ENCODE measurements around the gene NEK11.

The NEK11 gene

DNA sequence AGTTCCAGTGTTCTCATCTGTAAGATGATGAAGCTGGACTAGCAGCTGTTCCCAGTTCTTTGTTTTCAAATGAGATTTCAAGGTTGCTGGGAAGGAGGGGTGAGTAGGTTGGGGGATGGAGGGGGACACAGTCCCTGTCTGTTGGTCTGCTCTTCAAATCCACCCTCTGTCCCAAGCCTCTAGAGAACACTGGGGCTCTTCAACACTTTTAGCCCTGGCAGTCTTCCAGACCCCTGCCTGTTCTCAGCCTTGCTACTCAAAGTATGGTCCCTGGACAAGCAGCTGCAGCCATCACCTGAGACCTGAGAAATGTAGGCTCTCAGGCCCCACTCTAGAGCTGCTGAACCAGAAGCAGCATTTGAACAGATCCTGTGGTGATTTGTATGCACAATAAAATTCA is 41.3 kb downstream of the NEK11 start:
- H3K27ac Mint-ChIP-seq: no peak overlapping the region
- H3K4me1 Mint-ChIP-seq (ENCODE audit: low read depth): peaks cover 23% of the 10 kb centered on the region
- no peaks in the 10 kb centered on the region for H3K9me3 Mint-ChIP-seq
- no peaks in the 10 kb centered on the region for H3K27me3 Mint-ChIP-seq (ENCODE audit: low read depth)
- no peak for DNase-seq (ENCODE audit: low spot score)
- peaks cover 2% of the 10 kb centered on the region for H3K36me3 Mint-ChIP-seq (ENCODE audit: low read depth)
- no peak overlapping the region for H3K4me3 Mint-ChIP-seq

DNA sequence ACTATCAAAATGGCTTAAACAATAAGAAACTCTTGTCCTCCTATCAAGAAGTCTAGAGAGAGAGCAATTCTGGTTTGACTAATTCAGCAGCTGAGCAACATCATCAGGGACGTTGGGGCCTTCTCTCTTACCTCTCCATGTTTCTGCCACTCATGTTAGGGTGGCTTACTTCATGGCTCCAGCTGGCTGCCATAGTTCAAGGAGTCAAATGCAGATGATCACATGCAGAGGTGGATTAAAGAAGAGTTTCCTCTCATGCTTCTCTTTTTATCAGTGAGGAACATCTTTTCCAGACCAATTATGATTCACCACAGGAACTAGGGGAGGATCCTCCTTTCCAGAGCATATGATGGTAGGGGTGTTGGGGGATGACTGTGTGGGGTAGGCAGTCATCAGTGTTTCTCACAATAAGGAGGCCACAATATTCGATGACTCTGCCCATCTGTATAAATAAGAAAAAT is 45.5 kb downstream of the NEK11 start:
- Mint-ChIP-seq H3K27ac (peak overlapping the region; percentile 3), H3K4me1 (ENCODE audit: low read depth) (peaks cover 20% of the 10 kb centered on the region), H3K36me3 (ENCODE audit: low read depth) (peaks cover 2% of the 10 kb centered on the region), H3K4me3 (no peak overlapping the region), H3K27me3 (ENCODE audit: low read depth) (peaks cover 2% of the 10 kb centered on the region), H3K9me3 (no peaks in the 10 kb centered on the region)
- DNase-seq (ENCODE audit: low spot score): no peak

DNA sequence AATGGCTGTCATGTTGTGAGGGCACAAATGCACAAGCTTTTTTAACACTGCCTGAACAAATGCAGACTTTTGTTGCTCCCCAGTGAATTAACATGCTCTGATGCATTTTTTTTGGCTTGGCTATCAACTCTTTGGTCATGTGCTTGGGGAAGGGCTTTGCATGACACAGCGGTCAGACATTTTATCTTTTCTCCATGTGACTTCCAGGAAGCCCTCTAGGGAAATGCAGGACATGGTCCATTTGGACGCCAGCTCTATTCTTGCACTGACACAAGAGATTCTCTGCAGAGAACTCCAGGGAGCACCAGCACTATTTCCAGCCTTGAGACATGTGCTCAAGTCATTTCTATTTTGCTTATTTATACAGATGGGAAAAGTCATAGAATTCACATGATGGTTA is 46.2 kb downstream of the NEK11 start:
- Mint-ChIP-seq H3K27ac (no peak overlapping the region), H3K36me3 (ENCODE audit: low read depth) (peaks cover 2% of the 10 kb centered on the region), H3K4me3 (no peak overlapping the region), H3K27me3 (ENCODE audit: low read depth) (peaks cover 2% of the 10 kb centered on the region), H3K4me1 (ENCODE audit: low read depth) (peaks cover 16% of the 10 kb centered on the region), H3K9me3 (no peaks in the 10 kb centered on the region)
- DNase-seq (ENCODE audit: low spot score): no peak

DNA sequence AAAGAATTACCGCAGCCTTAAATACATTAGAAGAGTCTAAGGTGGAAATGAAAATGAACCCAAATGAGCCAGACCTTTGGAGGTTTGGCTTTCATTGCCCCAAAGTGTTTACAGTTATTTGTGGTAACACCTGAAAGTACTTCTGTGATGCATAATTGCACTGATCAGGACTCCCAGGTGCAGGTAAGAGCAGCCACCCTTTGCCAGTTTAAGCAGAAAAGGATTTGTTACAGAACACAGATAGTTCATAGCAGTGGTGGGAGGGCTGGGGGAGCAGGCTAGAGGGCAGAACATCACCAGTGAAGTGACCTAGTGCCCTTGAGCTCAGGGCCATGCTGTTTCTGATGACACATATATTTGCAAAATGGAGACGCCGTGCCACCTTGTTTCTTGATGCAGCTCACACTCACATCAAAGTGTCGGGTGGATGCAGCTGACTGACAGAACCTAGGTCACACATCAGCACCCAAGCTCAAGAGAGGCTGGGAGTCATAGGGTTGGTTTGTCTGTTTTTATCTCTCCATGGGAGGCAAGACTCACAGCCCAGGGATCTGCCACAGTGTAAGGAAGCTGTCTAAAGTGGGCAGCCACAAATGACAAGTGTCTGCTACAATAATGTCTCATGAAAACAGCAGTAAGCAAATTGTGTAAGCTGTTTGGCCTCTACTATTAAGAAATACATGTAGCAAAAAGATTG is 49.1 kb downstream of the NEK11 start:
- Mint-ChIP-seq H3K4me3 (no peak overlapping the region), H3K27ac (no peak overlapping the region), H3K4me1 (ENCODE audit: low read depth) (peaks cover 11% of the 10 kb centered on the region), H3K9me3 (no peaks in the 10 kb centered on the region), H3K27me3 (ENCODE audit: low read depth) (peaks cover 2% of the 10 kb centered on the region), H3K36me3 (ENCODE audit: low read depth) (peaks cover 2% of the 10 kb centered on the region)
- no peak for DNase-seq (ENCODE audit: low spot score)

DNA sequence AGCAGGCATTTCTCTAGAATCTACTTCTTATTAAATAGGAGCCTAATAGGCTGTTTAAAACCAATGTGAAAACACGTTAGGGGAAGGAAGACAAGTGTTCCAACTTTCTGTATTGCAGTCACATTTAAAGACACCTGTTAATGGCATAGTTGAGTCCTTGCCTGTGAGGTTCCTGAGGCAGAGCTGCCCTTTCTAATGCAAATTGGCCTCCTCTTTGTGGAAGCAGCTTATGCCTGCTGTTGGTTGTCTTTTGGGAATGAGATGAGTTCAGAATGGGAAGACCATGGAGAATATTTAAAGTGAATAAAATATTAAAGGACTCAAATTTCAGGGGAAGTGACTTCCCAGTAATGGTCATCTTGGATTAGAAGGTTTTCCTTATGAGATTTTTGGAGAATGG is 51.2 kb downstream of the NEK11 start:
- H3K27me3 Mint-ChIP-seq (ENCODE audit: low read depth): peaks cover 2% of the 10 kb centered on the region
- no peak overlapping the region for H3K27ac Mint-ChIP-seq
- no peak overlapping the region for H3K4me3 Mint-ChIP-seq
- H3K9me3 Mint-ChIP-seq: no peaks in the 10 kb centered on the region
- peaks cover 1% of the 10 kb centered on the region for H3K4me1 Mint-ChIP-seq (ENCODE audit: low read depth)
- H3K36me3 Mint-ChIP-seq (ENCODE audit: low read depth): no peaks in the 10 kb centered on the region
- DNase-seq (ENCODE audit: low spot score): no peak

DNA sequence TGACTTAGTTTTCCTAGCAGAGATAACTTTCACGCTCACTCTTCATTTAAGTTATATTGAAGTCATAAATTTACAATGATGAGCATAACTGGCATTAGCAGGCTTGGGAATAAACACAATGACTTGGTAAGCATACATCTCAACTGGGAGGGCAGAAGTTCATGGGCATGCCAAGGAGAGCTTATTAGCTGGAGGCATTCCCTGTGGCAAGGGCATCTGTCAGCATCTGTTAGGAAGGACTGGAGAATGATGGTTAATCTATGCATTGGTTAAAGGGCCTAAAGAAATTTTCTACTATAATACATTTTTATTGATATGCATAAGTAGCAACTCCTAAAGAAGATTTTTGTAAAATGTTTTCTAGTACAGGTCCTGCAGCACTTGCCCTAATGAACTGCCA is 52.4 kb downstream of the NEK11 start:
- H3K4me1 Mint-ChIP-seq (ENCODE audit: low read depth): peaks cover 1% of the 10 kb centered on the region
- H3K27me3 Mint-ChIP-seq (ENCODE audit: low read depth): peaks cover 2% of the 10 kb centered on the region
- DNase-seq (ENCODE audit: low spot score): no peak
- no peaks in the 10 kb centered on the region for H3K9me3 Mint-ChIP-seq
- H3K4me3 Mint-ChIP-seq: no peak overlapping the region
- H3K27ac Mint-ChIP-seq: no peak overlapping the region
- H3K36me3 Mint-ChIP-seq (ENCODE audit: low read depth): no peaks in the 10 kb centered on the region

DNA sequence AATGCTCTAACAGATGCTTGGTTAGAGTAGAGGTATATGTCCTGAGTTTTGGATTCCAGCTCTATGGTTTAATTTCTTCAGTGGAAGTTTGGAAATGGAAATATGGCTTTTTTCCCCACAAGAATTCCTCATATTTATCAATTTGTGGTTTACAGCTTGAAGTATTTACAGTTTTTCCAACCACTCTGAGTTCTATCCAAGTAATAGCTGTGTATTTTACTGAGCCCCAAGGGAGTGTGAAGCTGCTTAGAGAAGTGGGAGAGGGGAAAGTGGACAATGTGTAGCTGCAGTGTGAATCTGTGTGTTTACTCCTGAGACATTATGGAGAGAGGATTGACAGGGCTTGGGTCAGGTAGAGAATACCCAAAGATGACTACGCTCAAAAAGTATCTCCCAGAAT is 54.5 kb downstream of the NEK11 start:
- no peak for DNase-seq (ENCODE audit: low spot score)
- Mint-ChIP-seq H3K27me3 (ENCODE audit: low read depth) (peaks cover 7% of the 10 kb centered on the region), H3K27ac (no peak overlapping the region), H3K4me3 (no peak overlapping the region), H3K36me3 (ENCODE audit: low read depth) (no peaks in the 10 kb centered on the region), H3K9me3 (no peaks in the 10 kb centered on the region), H3K4me1 (ENCODE audit: low read depth) (no peaks in the 10 kb centered on the region)

DNA sequence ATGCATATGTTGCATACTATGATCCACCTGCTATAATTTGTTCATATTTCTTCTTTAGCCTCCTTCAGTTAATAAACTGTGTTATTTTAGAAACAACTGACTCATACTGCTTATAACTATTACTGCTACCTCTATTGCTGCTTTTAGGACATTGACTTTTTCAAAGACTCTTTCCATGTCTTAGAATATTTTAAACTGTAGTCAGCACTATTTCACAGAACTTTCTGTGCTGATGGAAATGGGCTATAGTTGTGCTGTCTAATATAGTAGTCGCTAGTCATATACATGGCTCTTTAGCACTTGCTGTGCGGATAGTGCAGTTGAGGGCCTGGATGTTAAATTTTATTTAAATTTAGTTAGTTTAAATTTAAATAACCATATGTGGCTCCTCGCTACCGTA is 55.6 kb downstream of the NEK11 start:
- H3K27ac Mint-ChIP-seq: no peak overlapping the region
- H3K9me3 Mint-ChIP-seq: no peaks in the 10 kb centered on the region
- H3K27me3 Mint-ChIP-seq (ENCODE audit: low read depth): peaks cover 5% of the 10 kb centered on the region
- no peaks in the 10 kb centered on the region for H3K4me1 Mint-ChIP-seq (ENCODE audit: low read depth)
- no peaks in the 10 kb centered on the region for H3K36me3 Mint-ChIP-seq (ENCODE audit: low read depth)
- no peak for DNase-seq (ENCODE audit: low spot score)
- H3K4me3 Mint-ChIP-seq: no peak overlapping the region

DNA sequence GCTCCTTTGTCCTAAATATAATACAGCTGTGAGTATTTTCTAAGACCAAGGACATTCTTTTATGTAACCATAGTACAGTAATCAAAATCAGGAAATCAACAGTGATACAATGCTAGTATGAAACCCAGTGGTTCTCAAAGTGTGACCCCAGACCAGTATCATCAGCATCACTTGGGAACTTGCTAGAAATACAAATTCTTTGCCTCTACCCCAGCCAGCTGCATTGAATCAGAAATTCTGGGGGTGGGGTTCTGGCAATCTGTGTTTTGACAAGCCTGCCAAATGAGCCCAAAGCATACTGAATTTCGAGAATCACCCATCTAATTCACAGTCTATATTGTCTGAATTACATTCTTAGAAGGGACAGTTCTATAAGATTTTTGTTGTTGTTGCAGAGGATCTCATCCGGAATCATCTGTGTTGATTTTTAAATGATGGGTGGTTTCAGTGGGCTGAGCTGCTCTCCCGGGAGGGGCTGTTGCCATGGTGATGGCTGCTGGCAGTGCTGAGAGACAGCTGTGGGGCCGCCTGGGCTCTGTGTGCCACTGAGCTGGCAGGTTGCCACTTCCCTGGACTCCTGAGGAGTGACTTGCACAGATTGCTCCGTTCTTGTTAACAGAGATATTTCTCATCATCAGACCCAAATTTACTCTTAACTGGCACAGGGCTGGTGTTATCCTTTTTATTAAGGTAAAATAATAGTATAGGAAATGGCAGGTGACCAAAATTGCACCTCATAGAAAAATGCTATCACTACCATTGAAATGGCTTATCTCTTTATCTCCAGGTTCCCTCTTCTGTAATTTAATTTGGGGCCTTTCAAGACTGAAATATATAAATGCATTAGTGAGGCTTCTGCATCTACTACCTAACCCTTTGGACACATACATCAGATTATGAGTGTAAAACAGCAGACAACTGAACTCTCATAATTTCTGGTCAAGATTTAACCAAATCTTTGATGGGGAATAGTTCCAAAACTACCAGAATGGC is 56.5 kb downstream of the NEK11 start:
- no peaks in the 10 kb centered on the region for H3K4me1 Mint-ChIP-seq (ENCODE audit: low read depth)
- H3K36me3 Mint-ChIP-seq (ENCODE audit: low read depth): no peaks in the 10 kb centered on the region
- no peaks in the 10 kb centered on the region for H3K9me3 Mint-ChIP-seq
- no peak overlapping the region for H3K27ac Mint-ChIP-seq
- no peak for DNase-seq (ENCODE audit: low spot score)
- peaks cover 5% of the 10 kb centered on the region for H3K27me3 Mint-ChIP-seq (ENCODE audit: low read depth)
- H3K4me3 Mint-ChIP-seq: no peak overlapping the region

DNA sequence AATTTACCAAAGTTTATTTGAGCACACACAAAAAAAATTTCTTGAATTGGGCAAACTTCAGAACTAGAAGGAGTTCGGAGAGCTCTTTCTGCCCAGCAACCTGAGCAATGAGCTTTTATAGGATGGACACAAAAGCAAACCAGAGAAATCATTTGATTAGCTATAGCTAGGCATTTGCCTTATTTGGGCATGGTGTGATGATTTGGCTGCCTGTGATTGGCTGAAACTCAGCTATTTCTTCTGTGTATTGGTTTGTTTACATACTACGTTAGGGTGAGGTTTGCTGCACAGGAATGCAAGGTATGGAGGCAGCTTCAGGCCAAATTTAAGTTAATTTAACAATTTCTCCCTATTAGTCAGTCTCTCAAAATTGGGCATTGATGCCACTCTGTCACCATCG is 65.1 kb downstream of the NEK11 start:
- Mint-ChIP-seq H3K36me3 (ENCODE audit: low read depth) (no peaks in the 10 kb centered on the region), H3K27me3 (ENCODE audit: low read depth) (no peaks in the 10 kb centered on the region), H3K4me3 (no peak overlapping the region), H3K4me1 (ENCODE audit: low read depth) (no peaks in the 10 kb centered on the region), H3K9me3 (no peaks in the 10 kb centered on the region), H3K27ac (no peak overlapping the region)
- DNase-seq (ENCODE audit: low spot score): no peak

DNA sequence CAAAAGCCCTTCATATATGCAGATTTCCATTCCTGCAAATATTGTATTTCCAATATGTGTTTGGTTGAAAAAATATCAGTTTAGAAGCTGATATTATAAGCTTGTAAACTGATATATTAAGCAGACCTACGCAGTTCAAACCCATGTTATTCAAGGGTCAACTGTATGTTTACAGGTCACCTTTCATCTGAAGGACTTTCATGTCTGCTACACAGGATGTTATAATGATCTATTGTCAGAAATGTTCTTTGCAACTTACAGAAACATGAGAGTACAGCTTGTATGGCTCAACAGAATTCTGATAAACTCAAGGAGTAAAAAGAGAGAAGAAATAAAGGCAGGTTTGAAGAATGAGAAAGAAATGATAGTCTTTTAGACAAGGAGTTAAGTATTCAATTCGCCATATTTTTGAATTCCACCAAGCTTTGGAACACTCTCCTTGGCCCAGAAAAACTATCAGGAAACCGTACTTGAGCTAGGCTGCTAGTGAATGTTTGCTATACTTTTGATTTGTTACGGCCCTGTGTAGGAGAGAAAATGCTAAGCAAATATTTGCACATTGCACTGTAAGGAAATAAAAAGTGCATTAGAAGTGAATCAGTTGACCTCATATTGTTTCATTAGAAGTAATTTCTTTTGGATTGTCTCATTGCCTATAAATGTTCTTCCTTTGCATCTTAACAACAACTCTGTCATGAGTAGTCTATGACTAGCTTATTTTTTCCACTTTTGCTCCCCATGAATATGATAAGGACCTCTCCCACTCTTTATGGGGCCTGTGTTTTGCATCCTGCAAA is 81.2 kb downstream of the NEK11 start:
- H3K27ac Mint-ChIP-seq: no peak overlapping the region
- H3K4me3 Mint-ChIP-seq: no peak overlapping the region
- H3K9me3 Mint-ChIP-seq: no peaks in the 10 kb centered on the region
- H3K36me3 Mint-ChIP-seq (ENCODE audit: low read depth): no peaks in the 10 kb centered on the region
- DNase-seq (ENCODE audit: low spot score): no peak
- peaks cover 2% of the 10 kb centered on the region for H3K4me1 Mint-ChIP-seq (ENCODE audit: low read depth)
- H3K27me3 Mint-ChIP-seq (ENCODE audit: low read depth): no peaks in the 10 kb centered on the region

DNA sequence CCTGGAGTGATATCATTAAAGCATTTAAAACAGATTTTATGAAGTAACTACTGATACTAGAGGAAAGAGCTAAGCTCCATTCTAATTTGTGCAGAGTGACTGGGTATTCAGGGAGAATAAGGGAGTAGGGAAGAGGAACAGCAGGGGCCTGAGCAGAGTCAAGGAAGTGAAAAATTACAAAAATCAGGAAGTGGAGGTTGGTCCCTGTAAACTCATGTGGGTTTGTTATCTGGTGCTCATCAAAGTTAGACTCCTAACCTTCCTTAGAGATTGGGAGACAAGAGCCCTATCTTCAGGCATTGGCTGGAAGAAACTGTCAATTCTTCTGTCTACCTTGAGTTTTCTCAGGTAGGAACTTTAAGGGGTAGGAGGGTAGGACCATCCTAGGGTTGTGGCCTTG is 82.5 kb downstream of the NEK11 start:
- Mint-ChIP-seq H3K27me3 (ENCODE audit: low read depth) (no peaks in the 10 kb centered on the region), H3K27ac (no peak overlapping the region), H3K4me3 (no peak overlapping the region), H3K36me3 (ENCODE audit: low read depth) (no peaks in the 10 kb centered on the region), H3K4me1 (ENCODE audit: low read depth) (peaks cover 2% of the 10 kb centered on the region), H3K9me3 (no peaks in the 10 kb centered on the region)
- no peak for DNase-seq (ENCODE audit: low spot score)

DNA sequence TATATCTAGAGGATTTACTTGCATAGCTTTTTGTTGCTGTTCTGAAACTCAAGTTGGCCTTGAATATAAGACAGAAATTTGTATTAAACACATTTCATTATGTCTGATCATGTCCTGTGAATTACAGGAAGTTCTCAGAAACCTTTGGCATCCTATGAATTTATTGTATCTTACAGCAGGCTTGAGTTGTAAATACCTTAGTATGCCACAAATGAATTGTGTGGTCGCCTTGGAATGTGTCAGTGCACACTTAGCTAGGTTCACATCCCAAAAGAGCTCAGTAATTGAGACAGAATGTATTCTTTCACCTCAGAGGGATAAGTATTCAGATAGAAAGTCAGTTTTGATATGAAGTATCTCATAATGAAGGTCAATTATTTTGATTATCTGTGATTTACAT is 83.4 kb downstream of the NEK11 start:
- Mint-ChIP-seq H3K9me3 (no peaks in the 10 kb centered on the region), H3K4me1 (ENCODE audit: low read depth) (peaks cover 2% of the 10 kb centered on the region), H3K27me3 (ENCODE audit: low read depth) (no peaks in the 10 kb centered on the region), H3K4me3 (no peak overlapping the region), H3K27ac (no peak overlapping the region), H3K36me3 (ENCODE audit: low read depth) (no peaks in the 10 kb centered on the region)
- no peak for DNase-seq (ENCODE audit: low spot score)

DNA sequence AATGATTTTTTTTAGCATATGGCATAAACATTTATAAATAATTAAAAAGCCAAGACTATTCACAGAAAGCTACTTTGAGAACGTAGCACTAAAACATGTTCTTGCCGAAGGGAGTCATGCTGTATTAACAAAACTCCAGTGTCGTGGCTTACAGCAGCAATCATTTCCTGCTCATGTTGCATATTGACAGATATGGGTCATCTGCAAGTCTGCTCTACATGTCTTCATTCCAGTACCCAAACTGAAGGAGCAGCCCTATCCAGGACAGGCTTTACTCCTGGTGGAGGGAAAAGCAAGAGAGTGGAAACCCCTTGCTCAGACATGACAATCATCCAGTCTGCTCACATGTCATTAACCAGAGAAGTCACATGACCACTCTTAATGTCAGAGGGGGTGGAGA is 87.6 kb downstream of the NEK11 start:
- Mint-ChIP-seq H3K4me1 (ENCODE audit: low read depth) (no peaks in the 10 kb centered on the region), H3K27me3 (ENCODE audit: low read depth) (no peaks in the 10 kb centered on the region), H3K36me3 (ENCODE audit: low read depth) (no peaks in the 10 kb centered on the region), H3K4me3 (no peak overlapping the region), H3K9me3 (no peaks in the 10 kb centered on the region), H3K27ac (no peak overlapping the region)
- no peak for DNase-seq (ENCODE audit: low spot score)

All from T-helper 2 cell treated with Interferon-gamma antibody and Interleukin-4, amounts not matched to agents 5 μg/mL and 100 μg/mL, for 36 hours (primary cell).